Measurements from ENCODE around the gene G6PC3. TPM values are rescaled to one million over a fixed set of nuclear protein-coding genes. Genes with fewer than 3 reads are reported as not detected.
A peak's percentile ranks its signal among the peaks of the same experiment; 100 is the strongest.

The G6PC3 gene
- total RNA-seq, 1 donor from 2014 or later, result 76.2 TPM

DNA sequence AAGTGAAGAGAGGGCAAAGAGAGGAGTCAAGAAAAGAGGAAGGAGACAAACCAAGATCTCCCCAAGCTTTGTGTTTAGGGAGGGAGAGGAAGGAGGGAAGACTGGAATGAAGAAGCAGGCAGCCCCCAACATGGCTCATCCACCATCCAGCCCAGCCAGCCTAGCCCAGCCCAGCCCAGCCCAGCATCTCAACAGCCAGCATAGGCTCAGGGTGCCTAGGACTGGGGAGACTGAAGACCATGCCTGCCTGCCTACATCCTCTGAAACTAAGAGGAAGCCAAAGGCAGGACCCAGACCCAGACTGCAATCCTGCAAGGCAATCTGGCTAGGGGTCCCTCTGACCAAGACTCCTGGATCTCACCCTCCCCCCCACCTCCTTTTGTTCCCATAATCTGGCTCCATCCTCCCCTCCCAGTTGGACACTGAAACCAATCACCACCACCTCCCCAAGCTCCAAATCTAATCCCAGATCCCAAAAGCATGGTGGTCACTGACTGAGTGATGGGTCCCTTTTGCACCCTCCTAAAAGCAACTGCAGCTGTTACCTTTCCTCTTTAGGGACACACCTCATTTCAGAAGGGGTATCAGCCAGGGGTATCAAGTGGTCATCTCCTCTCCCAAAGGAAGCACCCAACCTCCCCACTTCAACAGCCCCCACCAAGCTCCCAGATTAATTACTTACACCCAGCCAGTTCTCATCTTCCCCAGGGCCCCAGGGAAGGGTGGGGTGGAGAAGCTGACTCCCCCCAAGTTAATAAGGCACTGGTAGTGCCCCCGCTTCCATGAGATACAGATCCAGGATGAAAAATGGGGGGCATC lies 51.7 kb downstream of the G6PC3 start:
- no peak for DNase-seq (ENCODE audit: low spot score)

DNA sequence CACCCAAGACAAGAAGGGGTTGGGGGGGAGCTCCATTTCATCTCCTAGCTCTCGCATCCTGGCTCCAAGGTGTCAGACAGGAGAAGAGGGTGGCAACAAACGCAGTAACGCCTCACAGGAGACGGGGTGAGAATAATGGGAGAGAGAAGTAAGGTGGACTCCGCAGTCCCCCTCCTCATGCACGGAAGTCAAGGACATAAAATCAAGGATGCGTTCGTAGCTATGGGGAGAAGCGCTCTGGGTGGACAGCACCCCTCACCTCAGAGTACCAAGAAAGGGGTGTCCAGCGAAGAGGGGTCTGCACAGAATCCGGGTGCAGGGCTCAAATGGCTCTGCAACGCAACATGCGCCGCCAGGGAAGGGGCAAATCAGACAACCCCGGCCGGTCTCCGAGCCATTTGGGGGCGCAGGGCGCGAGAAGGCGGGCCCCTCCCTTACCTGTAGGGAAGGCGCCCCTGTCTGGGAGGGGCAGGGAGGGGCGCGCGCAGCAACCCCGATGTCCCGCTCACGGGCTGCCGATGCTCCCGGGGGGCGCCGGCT lies 52.4 kb downstream of the G6PC3 start:
- no peak for DNase-seq (ENCODE audit: low spot score)

DNA sequence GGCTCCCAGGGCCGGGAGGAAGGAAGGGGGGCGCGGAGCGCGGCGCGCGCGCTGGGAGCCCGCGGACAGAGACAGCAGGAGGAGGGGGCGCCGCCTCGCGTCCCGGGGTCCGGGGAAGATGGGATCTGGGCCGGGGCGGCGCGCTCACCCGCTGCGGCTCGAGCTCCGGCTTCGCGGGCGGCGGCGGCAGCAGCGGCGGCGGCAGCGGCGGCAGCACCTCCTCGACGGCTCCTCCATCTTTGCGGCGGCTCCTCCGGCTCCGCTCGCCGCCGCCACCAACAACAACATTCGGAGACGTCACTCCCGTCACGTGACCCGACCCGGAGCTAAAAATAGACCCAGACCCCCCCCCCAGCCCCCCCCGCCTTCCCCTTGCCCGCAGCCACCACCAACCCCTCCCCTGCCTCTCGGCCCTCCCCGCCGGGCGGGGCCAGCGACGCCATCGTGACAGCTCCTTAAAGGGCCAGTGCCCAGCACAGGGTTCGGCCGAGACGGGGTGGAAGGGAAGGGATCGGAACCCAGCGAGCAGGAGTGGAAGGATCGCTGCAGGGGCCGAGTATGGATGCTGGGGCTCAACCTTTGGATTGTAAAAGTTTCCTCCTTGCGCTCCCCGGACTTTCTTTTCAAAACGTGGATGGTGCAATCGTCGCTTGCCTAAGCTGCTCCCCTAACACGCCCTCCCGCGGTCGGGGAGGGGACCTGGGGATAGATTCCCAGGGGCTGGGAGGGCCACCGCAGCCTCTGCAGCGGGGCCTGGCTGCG lies 53.0 kb downstream of the G6PC3 start, which contains the start of gene HDAC5:
TSS of gene HDAC5 (minus strand) at position 286 of the 762 bp plus-strand sequence. CDS start 6,126 bp downstream, outside the sequence.
- peak; percentile 97 for DNase-seq (ENCODE audit: low spot score)

DNA sequence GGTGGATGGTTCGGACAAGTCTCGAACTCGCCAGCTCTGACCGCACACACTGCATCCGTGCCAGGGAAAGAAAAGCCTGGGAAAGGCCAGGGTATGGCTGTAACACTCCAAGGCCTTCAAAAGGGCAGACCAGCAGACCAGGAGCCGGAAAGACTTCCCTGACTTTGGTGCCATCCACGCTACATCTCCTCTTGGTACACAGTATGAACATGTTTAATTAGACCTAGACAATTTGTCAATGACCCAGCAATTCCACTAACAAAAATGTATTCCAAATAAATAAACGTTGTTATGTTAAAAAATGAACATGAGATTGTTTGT lies 53.5 kb downstream of the G6PC3 start:
- no peak for DNase-seq (ENCODE audit: low spot score)

Other genes starting within 250 kb of the G6PC3 start
- gene MPP3, start 237.6 kb upstream of the G6PC3 start, total RNA-seq, result 11.8 TPM
- 1.4 TPM for gene CD300LG, start 223.6 kb upstream of the G6PC3 start, total RNA-seq
- 9.8 TPM for gene MPP2, start 163.2 kb upstream of the G6PC3 start, total RNA-seq
- not detected for gene PPY, start 128.3 kb upstream of the G6PC3 start, total RNA-seq
- not detected for gene PYY, start 116.8 kb upstream of the G6PC3 start, total RNA-seq
- 2.2 TPM for gene NAGS, start 66.1 kb upstream of the G6PC3 start, total RNA-seq
- gene TMEM101, start 55.8 kb upstream of the G6PC3 start, total RNA-seq, result 20.3 TPM
- 62.5 TPM for gene LSM12, start 4.1 kb upstream of the G6PC3 start, total RNA-seq
- 36.3 TPM for gene HDAC5, start 52.9 kb downstream of the G6PC3 start, total RNA-seq
- 1.3 TPM for gene HROB, start 71.2 kb downstream of the G6PC3 start, total RNA-seq
- 0.36 TPM for gene ASB16, start 100.0 kb downstream of the G6PC3 start, total RNA-seq
- 41.4 TPM for gene TMUB2, start 116.2 kb downstream of the G6PC3 start, total RNA-seq
- gene ATXN7L3, start 129.1 kb downstream of the G6PC3 start, total RNA-seq, result 66.7 TPM
- 108 TPM for gene UBTF, start 148.9 kb downstream of the G6PC3 start, total RNA-seq
- gene SLC4A1, start 197.4 kb downstream of the G6PC3 start, total RNA-seq, result 0.08 TPM
- 1.3 TPM for gene RUNDC3A, start 237.9 kb downstream of the G6PC3 start, total RNA-seq

All from ureter (tissue), 1 donor.